IPS-11a (cell line): Measurements from ENCODE around the gene MSANTD1.

Source experiments
- H3K4me3 ChIP-seq: one replicate; pipeline ENCODE4 v1.5.1; 2013; ENCODE audit warnings: low read depth, low read length, control low read depth

MSANTD1 gene

GRCh38 chr4:3232001-3232400 is 17.0 kb upstream of the MSANTD1 start:
- no peak overlapping the region for H3K4me3 ChIP-seq

DNA sequence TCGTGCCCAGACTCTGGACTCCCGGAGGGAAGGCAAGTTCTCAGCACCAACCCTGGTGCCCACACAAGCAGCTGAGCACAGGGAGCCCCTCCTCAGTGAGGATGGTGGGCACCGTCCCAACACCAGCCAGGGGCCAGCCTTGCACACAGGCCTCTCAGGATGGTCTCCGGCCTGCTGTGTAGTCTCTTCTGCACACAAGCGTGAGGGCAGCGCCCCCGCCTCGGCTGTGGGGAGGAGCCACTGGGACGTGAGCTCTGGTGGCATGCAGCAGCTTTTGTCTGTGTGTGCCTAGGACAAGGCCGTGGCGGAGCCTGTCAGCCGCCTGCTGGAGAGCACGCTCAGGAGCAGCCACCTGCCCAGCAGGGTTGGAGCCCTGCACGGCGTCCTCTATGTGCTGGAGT is 16.1 kb upstream of the MSANTD1 start:
- no peak overlapping the region for H3K4me3 ChIP-seq

GRCh38 chr4:3233391-3234071 is 15.4 kb upstream of the MSANTD1 start:
- no peak overlapping the region for H3K4me3 ChIP-seq

DNA sequence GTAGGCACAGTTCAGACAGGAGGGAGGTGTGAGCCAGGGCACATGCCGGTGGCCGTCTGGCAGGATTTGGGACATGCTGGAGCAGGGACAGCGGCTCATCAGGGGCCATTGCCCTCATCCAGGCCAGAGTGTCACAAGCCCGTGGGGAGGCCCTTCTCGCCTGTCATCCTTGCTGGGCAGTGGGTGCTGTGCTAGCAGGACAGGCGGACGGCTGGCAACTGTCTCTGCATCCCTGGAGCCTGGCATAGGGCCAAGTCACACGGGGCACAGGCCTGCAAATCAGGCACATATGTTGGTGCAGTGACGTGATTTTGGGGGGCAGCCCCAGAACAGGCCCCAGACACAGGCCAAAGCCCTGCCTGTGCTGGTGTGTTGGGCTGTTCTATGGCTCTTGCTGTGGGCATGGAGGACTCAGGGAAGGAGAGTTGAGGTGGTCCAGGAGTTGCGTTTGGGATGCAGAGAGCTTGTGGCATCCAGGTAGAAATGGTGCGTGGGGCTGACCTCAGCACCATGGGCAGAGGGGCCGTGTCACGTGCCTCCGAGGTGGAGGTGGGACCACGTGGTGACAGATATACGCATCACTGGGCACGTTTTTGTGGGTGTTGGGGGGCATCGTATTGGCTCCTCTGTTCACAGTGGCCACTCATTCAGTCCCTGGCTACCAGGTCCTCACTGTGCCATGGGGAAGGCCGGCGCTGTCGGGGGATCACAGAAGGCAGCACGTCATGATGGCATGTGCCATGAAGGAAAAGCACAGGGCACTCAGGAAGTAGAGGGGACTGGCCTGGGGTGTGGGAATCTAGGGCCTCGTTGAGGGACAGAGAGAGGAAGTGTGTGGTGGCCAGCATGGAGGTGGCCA is 14.6 kb upstream of the MSANTD1 start:
- H3K4me3 ChIP-seq = no peak overlapping the region

DNA sequence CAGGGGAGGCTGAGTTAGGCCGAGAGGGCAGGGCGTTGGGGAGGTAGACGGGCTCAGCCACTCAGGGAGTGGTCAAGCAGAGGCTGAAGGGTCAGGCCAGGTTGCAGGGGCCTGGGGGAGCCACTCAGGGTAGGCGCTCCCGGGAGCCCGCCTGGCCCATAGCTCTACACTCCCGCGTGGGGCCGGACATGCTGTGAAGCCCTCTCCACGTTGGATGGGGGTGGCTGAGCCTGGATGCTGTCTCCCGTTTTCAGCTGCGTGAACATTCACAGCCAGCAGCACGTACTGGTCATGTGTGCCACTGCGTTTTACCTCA is 14.0 kb upstream of the MSANTD1 start:
- no peak overlapping the region for H3K4me3 ChIP-seq

DNA sequence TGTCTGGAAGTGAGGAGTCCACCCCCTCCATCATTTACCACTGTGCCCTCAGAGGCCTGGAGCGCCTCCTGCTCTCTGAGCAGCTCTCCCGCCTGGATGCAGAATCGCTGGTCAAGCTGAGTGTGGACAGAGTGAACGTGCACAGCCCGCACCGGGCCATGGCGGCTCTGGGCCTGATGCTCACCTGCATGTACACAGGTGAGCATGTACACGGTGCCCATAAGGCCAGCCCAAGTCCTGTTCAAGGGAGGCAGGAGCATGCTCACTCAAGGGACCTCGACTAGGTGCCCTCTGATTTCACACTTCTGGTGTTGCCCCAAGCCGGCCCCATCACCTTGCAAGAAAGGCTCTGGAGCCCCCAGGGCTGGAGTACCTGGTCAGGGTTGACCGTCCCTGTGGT is 13.4 kb upstream of the MSANTD1 start:
- no peak overlapping the region for H3K4me3 ChIP-seq

DNA sequence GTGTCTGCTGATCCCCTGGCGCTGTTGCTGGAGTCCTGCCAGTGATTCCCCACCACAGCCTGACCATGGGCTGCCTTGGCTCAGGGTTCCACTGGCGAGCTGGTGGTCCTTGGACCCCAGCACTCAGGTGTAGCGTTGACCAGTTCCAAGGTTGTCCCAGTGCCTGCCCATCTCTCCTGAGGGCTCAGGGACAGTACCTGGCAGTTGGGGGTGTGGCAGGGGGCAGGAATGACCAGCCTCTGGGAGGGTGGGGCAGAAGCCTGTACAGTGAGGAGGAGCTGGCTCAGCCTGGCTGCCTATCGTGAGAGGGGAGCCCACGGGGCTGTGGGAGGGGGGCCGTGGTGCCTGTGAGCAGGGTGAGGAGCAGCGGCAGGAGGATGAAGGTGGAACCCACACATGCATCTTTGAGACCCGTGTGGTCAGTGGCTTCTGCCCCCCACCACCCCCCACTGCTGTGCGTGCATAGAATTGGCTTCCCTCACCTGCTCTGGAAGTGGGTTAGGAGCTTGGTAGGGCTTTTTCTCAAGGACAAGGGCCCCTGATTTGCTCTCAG is 12.6 kb upstream of the MSANTD1 start:
- H3K4me3 ChIP-seq = no peak overlapping the region

- no peak overlapping the region for H3K4me3 ChIP-seq
Measured at GRCh38 chr4:3237266-3237665, 11.7 kb upstream of the MSANTD1 start.

GRCh38 chr4:3237712-3238560 is 11.0 kb upstream of the MSANTD1 start:
- no peak overlapping the region for H3K4me3 ChIP-seq

DNA sequence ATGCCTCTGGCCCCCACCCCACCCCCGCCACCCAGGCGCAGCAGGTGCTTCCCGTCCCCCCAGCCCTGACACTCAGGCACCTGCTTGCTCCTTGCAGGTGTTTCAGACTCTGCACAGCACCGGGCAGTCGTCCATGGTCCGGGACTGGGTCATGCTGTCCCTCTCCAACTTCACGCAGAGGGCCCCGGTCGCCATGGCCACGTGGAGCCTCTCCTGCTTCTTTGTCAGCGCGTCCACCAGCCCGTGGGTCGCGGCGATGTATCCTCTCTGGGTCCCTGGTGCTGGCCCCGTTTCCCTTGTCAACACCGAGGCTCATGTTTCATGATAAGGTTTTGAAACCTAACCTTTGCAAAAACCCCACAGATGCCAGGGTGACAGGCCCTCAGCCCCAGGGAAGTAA is 10.2 kb upstream of the MSANTD1 start:
- H3K4me3 ChIP-seq = no peak overlapping the region

GRCh38 chr4:3239303-3239702 is 9.7 kb upstream of the MSANTD1 start:
- H3K4me3 ChIP-seq = no peak overlapping the region

GRCh38 chr4:3239998-3240920 is 8.7 kb upstream of the MSANTD1 start:
- no peak overlapping the region for H3K4me3 ChIP-seq

DNA sequence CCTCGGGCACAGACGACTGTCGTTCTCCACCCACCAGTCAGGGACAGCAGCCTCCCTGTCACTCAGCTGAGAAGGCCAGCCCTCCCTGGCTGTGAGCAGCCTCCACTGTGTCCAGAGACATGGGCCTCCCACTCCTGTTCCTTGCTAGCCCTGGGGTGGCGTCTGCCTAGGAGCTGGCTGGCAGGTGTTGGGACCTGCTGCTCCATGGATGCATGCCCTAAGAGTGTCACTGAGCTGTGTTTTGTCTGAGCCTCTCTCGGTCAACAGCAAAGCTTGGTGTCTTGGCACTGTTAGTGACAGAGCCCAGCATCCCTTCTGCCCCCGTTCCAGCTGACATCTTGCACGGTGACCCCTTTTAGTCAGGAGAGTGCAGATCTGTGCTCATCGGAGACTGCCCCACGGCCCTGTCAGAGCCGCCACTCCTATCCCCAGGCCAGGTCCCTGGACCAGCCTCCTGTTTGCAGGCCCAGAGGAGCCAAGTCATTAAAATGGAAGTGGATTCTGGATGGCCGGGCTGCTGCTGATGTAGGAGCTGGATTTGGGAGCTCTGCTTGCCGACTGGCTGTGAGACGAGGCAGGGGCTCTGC is 7.9 kb upstream of the MSANTD1 start:
- no peak overlapping the region for H3K4me3 ChIP-seq

GRCh38 chr4:3241898-3242524 is 6.9 kb upstream of the MSANTD1 start:
- no peak overlapping the region for H3K4me3 ChIP-seq

GRCh38 chr4:3243136-3243780 is 5.7 kb upstream of the MSANTD1 start:
- no peak overlapping the region for H3K4me3 ChIP-seq

- H3K4me3 ChIP-seq = no peak overlapping the region
Measured at GRCh38 chr4:3244002-3244401, 5.0 kb upstream of the MSANTD1 start.

- no peak overlapping the region for H3K4me3 ChIP-seq
Measured at GRCh38 chr4:3244747-3245146, 4.2 kb upstream of the MSANTD1 start.

- no peak overlapping the region for H3K4me3 ChIP-seq
Measured at GRCh38 chr4:3245676-3246075, 3.3 kb upstream of the MSANTD1 start.
